GM18511 (cell line): ENCODE results near the gene DYSF.

Experiments
- ATAC-seq: cut with Tn5 transposase; IDR thresholded peaks from one replicate; pipeline ENCODE4 v1.9.1; 2021; ENCODE audit warnings: mild to moderate bottlenecking, moderate library complexity; ENCODE audit not compliant: unreplicated experiment

DYSF gene

DNA sequence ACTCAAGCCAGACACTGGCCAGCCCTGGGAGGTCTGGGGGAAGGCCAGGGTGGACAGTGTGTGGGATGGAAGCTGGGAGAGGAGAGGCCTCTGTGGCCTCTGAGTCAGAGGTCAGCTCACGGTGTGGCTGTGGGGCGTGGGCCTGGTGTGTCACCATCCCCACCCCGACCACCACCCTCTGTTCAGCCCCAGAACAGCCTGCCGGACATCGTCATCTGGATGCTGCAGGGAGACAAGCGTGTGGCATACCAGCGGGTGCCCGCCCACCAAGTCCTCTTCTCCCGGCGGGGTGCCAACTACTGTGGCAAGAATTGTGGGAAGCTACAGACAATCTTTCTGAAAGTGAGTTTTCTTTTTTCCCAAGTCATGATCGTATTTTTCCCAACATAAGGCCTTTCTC lies 110.5 kb downstream of the DYSF start:
- no peak for ATAC-seq

- ATAC-seq = no peak
Observed at GRCh38 chr2:71564361-71564760, 111.0 kb downstream of the DYSF start.

- ATAC-seq = no peak
Observed at GRCh38 chr2:71564790-71565189, 111.4 kb downstream of the DYSF start.

- no peak for ATAC-seq
Observed at GRCh38 chr2:71566372-71566771, 113.0 kb downstream of the DYSF start.

DNA sequence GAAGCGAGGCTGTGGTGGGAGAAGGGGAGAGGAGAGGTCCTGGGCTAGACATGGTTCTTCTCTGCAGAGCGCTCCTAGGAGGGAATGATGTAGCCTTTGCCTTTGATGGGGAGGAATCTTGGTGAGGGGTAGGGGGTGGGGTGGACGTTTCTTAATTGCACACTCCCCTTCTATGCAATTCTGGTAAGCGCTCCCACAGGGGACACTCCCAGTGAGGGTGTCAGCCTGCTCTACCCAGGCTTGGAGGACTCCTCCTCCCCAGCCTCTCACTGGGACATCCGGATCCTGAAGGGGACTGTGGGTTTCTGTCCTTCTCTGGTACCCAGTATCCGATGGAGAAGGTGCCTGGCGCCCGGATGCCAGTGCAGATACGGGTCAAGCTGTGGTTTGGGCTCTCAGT lies 114.3 kb downstream of the DYSF start:
- no peak for ATAC-seq

DNA sequence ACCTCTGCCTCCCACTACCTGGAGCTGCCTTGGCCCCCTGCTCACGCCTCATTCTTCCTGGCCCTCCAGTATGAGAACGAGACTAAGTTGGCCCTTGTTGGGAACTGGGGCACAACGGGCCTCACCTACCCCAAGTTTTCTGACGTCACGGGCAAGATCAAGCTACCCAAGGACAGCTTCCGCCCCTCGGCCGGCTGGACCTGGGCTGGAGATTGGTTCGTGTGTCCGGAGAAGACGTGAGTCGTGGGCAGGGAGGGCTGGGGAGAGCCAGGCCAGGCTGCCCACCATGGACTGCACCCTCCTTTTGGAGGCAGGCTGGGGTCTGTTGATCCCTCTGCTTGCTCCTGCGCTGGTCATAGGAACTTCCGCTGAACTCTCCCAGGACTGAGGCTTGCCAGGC lies 114.7 kb downstream of the DYSF start:
- no peak for ATAC-seq

GRCh38 chr2:71570511-71570910 lies 117.2 kb downstream of the DYSF start:
- no peak for ATAC-seq

GRCh38 chr2:71570951-71571460 lies 117.6 kb downstream of the DYSF start:
- ATAC-seq = no peak

DNA sequence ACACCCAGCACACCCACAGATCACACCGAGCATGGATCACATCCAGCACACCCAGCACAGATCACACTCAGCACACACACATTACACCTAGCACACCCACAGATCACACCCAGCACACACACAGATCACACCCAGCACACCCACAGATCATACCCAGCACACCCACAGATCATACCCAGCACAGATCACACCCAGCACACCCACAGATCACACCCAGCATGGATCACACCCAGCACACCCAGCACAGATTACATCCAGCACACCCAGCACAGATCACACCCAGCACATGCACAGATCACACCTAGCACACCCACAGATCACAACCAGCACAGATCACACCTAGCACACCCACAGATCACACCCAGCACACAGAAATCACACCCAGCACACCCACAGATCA lies 118.6 kb downstream of the DYSF start:
- ATAC-seq = no peak

GRCh38 chr2:71575966-71576365 lies 122.6 kb downstream of the DYSF start:
- ATAC-seq = no peak

GRCh38 chr2:71576541-71576940 lies 123.2 kb downstream of the DYSF start:
- ATAC-seq = no peak

DNA sequence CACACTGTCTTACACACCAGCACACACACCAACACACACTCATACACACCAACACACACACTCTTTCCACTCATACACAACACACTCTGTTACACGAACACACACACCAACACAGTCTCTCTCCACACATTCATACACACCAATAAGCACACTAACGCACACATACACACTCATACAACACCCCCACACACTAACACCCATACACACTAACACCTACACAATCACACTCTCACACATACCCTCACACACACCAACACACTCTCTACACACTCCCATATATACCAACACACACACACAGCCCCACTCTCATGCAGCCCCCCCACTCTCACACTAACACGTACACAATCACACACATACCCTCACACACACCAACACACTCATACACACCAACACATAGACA lies 123.8 kb downstream of the DYSF start:
- no peak for ATAC-seq

DNA sequence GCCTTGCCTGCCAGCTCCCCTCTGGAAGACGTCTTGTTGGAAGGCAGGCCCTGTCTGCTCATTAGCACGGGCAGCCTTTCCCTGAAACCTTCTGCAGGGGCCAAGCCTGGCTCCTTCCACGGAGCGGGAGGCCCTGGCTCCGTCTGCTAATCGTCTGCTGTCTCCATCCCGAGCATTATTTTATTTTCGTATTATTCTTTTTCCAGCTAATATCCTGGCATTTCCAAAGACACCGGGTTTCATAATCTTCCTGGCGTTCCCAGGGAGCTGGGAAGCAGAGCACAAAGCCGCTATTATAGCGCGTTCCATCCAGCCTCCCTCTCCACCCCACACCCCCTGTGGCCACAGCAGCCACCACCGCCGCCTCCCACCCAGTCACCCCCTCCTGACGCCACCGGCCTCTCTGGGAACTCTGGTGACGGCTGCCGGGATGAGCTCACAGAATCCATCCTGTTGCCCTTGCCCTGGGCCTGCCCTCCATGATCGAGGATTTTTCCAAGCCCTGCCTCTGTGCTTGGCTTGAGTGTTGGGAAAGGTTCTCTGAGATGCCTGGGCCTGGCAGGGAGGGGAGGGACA lies 125.5 kb downstream of the DYSF start:
- ATAC-seq = no peak

DNA sequence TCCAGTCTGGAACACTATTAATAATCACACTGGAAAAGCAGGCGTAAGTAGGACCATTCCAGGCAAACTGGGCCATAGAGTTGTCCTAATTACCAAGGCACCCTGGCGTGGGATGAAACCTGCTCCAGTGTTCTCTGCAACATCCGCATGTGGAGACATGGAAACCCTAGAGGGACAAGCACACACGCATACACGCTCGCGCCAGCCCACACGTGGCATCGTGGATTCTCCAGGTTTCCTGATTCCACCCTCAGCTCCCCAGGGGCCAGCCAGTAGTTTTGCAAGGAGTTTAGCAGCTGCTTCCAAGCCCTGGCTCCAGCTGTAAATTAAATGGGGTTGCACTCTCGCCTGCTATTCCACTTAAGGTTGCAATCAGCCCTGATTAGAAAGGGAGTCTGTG lies 127.7 kb downstream of the DYSF start:
- ATAC-seq = no peak

DNA sequence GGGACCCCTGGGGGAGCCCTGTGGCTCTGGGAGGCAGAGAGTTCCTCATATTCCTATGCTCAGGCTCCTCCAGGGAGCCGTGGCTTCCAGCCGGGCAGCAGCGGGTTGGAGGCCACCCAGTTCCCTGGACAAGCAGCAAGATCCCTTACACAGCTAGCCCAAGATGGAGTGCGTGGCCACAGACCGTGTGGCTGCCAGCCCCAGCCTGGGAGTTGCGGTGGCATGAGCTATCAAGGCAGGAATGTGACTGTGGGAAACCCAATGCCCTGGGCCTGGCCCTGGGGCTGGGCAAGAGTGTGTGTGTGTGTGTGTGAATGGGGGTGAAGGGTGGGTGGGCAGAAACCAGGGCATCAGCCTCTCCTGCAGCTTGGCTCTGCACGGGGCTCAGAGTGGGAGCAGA lies 130.5 kb downstream of the DYSF start:
- ATAC-seq = no peak

GRCh38 chr2:71586471-71586870 lies 133.1 kb downstream of the DYSF start:
- no peak for ATAC-seq

DNA sequence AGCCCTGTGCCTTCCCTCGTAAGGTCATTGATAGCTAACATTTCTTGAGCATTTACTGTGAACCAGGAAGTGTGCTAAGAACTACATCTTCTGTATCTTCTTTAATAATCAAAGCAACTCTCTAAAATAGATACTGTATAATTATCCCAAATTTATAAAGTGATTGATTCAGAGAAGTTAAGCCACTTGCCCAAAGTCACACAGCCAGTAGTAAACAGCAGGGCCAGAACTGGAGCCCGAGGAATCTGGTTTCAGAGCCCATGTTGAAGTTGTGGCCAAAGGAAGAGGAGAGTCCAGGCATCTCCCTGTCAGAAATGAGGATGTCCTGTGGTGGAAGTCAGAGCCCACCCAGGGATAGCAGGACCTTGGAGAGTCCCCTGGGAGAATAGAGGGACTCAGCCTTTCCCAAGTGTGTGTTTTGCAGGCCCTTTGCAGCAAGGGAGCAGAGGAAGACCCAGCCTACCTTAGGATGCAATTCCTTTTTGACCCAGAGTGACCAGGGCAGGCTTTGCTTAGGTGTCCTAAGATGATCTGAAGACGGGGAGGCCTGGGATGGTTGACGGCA lies 134.2 kb downstream of the DYSF start:
- ATAC-seq = no peak

GRCh38 chr2:71588497-71589170 lies 135.3 kb downstream of the DYSF start:
- ATAC-seq = no peak

- no peak for ATAC-seq
Observed at GRCh38 chr2:71589763-71590162, 136.4 kb downstream of the DYSF start.

GRCh38 chr2:71591044-71591443 lies 137.7 kb downstream of the DYSF start:
- no peak for ATAC-seq

DNA sequence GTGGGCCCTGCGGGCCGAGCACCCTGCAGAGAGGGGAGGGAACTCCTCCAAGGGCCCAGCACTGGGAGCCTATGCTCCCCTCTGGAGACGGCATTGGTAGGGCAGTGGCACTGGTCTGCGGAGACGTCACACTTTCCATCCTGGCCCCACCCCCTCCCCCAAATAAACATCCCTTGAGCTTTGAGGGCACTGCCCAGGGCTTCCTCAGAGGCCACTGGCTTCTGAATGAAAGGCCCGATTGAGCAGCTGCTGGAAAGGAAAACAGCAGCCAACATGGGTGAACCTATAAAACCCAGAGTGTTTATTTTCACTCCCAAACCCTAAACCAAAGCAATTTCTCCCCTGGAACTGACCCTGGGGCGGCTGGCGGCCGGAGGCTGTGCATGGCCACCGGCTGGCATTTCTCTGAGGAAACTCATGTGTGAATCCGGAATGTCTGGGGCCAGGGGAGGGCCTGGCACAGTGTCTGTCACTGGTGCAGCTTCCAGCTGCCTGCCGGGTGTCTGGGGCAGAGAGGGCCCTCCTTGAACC lies 138.9 kb downstream of the DYSF start:
- no peak for ATAC-seq

DNA sequence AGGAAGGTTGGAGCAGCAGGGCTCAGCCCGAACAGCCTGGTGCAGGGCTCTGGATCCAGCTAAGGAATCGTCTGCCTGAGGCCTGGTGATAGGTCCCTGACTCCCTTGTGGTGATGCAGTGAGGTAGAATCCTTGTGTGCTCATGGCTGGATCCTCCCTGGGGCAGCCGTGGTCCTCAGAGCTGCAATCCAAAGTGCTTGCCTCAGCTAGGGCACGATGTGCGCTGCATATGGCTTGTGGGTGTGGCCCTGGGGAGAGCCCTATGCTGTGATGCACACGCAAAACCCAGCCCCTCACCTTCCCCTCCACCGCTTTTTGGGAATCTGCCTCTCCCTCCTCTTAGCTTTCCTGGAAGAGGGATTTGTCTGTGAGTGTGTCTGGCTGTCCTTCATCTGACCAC lies 142.2 kb downstream of the DYSF start:
- ATAC-seq = no peak
